ENCODE measurements around the gene SLC24A2. TPM values are rescaled to one million over a fixed set of nuclear protein-coding genes. Genes with fewer than 3 reads are reported as not detected.

The SLC24A2 gene
- total RNA-seq, 1 donor from 2014 or later = 0.25 TPM

DNA sequence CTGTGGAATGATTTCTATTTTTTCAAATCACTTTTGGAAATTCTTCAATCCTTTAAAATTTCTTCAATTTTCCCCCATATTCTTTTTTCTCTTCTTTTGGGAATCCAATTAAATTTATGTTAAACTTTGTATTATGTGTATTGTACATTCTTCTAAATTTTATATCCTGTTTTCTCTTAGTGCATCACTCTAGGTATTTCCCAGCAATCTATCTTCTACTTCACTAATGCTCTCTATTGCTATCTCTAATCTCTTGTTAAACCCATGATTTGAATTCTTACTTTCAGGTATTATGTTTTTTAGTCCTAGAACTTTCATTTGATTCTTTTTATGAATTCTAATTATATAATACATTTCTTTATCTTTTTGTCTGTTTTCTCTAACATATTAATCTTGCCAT is 23.4 kb upstream of the SLC24A2 start:
- TF ChIP-seq POLR2A (IDR thresholded peaks at IDR 0.05) = no peak
- no peak for TF ChIP-seq POLR2AphosphoS5 (IDR thresholded peaks at IDR 0.05; ENCODE audit: insufficient read depth in 1 of 2, low read depth in 1 of 2)
- TF ChIP-seq, protein P1, sequence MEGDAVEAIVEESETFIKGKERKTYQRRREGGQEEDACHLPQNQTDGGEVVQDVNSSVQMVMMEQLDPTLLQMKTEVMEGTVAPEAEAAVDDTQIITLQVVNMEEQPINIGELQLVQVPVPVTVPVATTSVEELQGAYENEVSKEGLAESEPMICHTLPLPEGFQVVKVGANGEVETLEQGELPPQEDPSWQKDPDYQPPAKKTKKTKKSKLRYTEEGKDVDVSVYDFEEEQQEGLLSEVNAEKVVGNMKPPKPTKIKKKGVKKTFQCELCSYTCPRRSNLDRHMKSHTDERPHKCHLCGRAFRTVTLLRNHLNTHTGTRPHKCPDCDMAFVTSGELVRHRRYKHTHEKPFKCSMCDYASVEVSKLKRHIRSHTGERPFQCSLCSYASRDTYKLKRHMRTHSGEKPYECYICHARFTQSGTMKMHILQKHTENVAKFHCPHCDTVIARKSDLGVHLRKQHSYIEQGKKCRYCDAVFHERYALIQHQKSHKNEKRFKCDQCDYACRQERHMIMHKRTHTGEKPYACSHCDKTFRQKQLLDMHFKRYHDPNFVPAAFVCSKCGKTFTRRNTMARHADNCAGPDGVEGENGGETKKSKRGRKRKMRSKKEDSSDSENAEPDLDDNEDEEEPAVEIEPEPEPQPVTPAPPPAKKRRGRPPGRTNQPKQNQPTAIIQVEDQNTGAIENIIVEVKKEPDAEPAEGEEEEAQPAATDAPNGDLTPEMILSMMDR (IDR thresholded peaks at IDR 0.05) = no peak
- no peak overlapping the region for H3K4me3 ChIP-seq
- no peaks in the 10 kb centered on the region for H3K27me3 ChIP-seq
- H3K4me1 ChIP-seq = no peaks in the 10 kb centered on the region
- H3K36me3 ChIP-seq = no peaks in the 10 kb centered on the region
- no peaks in the 10 kb centered on the region for H3K9me3 ChIP-seq
- H3K27ac ChIP-seq = no peak overlapping the region
- intact Hi-C loops (cut with DNase I) = no loop called here
- no peak for DNase-seq (ENCODE audit: extremely low spot score in 2 of 2)

DNA sequence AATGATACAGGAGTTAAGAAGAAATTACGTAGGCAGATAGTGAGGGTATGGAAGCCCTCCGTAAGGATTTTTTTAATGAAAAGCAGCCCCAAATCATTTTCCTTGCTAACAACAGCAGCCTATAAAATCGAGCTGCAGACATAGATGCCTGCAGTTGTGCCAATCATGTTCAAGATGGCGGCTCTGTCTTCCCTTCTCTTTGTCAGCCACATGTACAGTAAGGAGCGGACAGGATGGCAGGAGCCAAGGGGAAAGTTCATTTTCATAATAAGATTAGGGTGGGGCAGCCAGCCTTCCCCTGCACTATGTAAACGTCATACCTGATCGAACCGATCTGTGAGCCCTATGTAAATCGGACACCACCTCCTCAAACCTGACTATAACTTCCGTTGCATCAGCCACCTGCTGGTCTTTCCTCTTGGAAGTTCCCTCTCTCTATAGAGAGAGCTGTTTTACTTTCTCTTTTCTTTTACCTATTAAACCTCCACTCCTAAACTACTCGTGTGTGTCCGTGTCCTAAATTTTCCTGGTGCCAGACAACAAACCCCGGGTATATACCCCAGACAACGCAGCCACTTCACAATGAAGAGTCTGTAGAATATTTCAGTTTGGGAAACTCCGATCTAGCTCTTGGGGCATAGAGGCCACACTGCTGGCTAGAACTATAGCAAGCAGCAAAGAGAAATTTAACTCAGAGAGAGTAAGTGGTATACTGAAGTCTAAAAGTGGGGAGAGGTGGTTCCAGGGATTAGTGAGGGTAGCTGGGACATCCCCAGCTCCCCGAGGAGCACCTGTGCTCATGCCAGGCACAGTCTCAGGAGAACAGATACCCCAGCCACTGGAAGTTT is 20.8 kb upstream of the SLC24A2 start:
- intact Hi-C loops (cut with DNase I) = no loop called here
- Histone ChIP-seq H3K27me3 (no peaks in the 10 kb centered on the region), H3K4me3 (no peak overlapping the region), H3K27ac (no peak overlapping the region), H3K36me3 (no peaks in the 10 kb centered on the region), H3K9me3 (no peaks in the 10 kb centered on the region), H3K4me1 (no peaks in the 10 kb centered on the region)
- DNase-seq (ENCODE audit: extremely low spot score in 2 of 2) = no peak
- TF ChIP-seq, protein P1 (IDR thresholded peaks at IDR 0.05) = no peak
- TF ChIP-seq POLR2A (IDR thresholded peaks at IDR 0.05) (no peak), POLR2AphosphoS5 (IDR thresholded peaks at IDR 0.05; ENCODE audit: insufficient read depth in 1 of 2, low read depth in 1 of 2) (no peak)

DNA sequence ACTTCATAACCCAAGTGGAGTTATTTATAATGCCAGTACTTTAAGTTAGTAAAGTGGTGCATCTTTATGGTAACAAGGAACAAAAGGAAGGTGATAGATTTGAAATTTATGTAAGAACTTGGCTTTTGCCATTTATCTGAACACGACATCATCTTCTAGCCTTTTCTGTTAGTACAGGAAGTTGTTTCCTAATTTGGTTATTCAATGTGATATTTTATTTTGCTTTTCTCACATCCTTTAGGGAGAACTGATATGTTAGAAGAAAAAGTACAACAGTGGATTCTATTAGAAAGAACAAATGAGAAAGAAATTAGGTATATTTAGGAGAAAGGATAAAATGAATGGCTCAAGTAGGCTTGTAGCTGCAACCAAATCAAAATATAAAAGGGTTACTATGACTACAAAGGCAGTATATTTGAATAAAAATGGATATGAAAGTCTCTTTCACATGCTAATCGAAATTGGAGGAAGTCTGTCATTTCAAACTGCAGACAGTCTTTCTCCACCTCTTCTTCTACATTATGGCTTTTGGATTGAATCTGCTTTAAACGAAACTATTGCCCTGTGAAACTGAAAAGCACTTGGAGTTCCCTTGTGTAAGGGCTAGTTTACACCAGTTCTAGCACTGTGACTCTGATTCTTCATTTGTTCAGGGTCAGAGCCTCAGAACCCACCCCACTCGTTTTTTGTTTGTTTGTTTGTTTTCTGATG is 18.5 kb upstream of the SLC24A2 start:
- TF ChIP-seq, protein P1 (IDR thresholded peaks at IDR 0.05) = no peak
- TF ChIP-seq POLR2A (IDR thresholded peaks at IDR 0.05) (no peak), POLR2AphosphoS5 (IDR thresholded peaks at IDR 0.05; ENCODE audit: insufficient read depth in 1 of 2, low read depth in 1 of 2) (no peak)
- no peak overlapping the region for H3K27ac ChIP-seq
- no peaks in the 10 kb centered on the region for H3K36me3 ChIP-seq
- H3K27me3 ChIP-seq = no peaks in the 10 kb centered on the region
- H3K4me1 ChIP-seq = no peaks in the 10 kb centered on the region
- H3K4me3 ChIP-seq = no peak overlapping the region
- intact Hi-C loops (cut with DNase I) = no loop called here
- no peaks in the 10 kb centered on the region for H3K9me3 ChIP-seq
- DNase-seq (ENCODE audit: extremely low spot score in 2 of 2) = no peak

DNA sequence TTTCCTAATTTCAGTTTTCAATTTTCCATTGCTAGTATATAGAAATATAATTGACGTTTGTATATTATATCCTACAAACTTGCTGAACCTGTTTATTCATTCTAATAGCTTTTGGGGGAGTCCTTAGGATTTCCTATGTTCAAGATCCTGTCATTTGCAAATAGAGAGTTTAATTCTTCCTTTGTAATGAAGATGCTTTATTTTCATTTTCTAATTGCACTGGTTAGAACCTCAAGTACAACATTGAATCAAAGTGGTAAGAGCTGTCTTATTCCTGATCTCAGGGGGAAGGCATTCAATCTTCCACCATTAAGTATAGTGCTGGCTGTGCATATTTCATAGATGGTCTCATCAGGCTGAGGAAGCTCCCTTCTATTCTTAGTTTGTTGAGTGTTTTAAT is 15.6 kb upstream of the SLC24A2 start:
- TF ChIP-seq POLR2AphosphoS5 (IDR thresholded peaks at IDR 0.05; ENCODE audit: insufficient read depth in 1 of 2, low read depth in 1 of 2) = no peak
- TF ChIP-seq, protein P1 (IDR thresholded peaks at IDR 0.05) = no peak
- TF ChIP-seq POLR2A (IDR thresholded peaks at IDR 0.05) = no peak

DNA sequence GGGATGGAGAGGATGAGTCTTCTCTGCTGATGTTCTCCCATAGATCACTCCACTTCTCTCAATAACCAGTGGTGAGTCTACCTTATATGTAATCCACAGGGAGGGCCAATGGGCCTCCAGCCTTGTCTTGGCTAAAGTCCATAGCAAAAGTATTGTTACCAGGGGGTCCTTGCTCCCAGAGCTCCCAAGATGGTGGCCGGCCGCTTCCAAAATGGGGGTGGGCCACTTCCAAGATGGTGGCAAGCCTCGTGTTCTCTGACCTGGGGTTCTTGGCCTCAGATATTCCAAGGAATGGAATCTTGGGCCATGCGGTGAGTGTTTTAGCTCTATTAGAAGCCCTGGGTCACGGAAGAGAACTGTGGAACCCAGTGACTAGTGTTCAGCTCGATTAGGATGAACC is 12.0 kb upstream of the SLC24A2 start:
- Histone ChIP-seq H3K36me3 (no peaks in the 10 kb centered on the region), H3K4me1 (no peaks in the 10 kb centered on the region), H3K4me3 (no peak overlapping the region), H3K9me3 (no peaks in the 10 kb centered on the region), H3K27me3 (no peaks in the 10 kb centered on the region), H3K27ac (no peak overlapping the region)
- TF ChIP-seq, protein P1 (IDR thresholded peaks at IDR 0.05) = no peak
- no peak for TF ChIP-seq POLR2AphosphoS5 (IDR thresholded peaks at IDR 0.05; ENCODE audit: insufficient read depth in 1 of 2, low read depth in 1 of 2)
- TF ChIP-seq POLR2A (IDR thresholded peaks at IDR 0.05) = no peak
- intact Hi-C loops (cut with DNase I) = no loop called here
- no peak for DNase-seq (ENCODE audit: extremely low spot score in 2 of 2)

More for the DNA sequence above, 15.6 kb upstream of the SLC24A2 start:
- Histone ChIP-seq H3K36me3 (no peaks in the 10 kb centered on the region), H3K27me3 (no peaks in the 10 kb centered on the region), H3K4me1 (no peaks in the 10 kb centered on the region), H3K4me3 (no peak overlapping the region), H3K9me3 (no peaks in the 10 kb centered on the region), H3K27ac (no peak overlapping the region)
- DNase-seq (ENCODE audit: extremely low spot score in 2 of 2) = no peak
- intact Hi-C loops (cut with DNase I) = no loop called here
